Measurements from ENCODE around the gene LTV1. TPM values are rescaled to one million over a fixed set of nuclear protein-coding genes. Genes with fewer than 3 reads are reported as not detected.

LTV1 gene
- total RNA-seq, 1 donor = 16.6 TPM

DNA sequence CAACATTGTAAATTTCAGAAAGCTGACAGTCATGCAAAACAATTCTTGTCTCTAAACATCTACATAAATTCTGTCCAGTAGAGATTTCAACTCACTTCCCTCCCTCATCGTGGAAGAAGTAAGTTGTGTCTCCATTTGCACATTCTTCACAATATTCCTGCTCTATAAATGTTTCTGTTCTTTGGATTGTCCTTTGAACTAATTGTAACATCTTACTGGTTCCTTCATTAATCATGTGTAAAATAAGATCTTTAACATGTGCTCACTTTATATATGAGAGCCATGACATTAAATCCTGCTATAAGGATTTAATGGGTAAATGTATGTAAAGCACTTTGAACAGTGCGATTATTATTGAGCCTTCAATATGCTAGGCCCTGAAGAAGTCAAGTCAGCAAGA is 7.0 kb upstream of the LTV1 start:
- no peaks in the 10 kb centered on the region for H4K20me1 ChIP-seq (ENCODE audit: insufficient read depth, low read length)
- H3K4me3 ChIP-seq (ENCODE audit: insufficient read depth, low read length) = no peak overlapping the region
- no peaks in the 10 kb centered on the region for H3K27me3 ChIP-seq (ENCODE audit: insufficient read depth, low read length)
- H3K9me3 ChIP-seq (ENCODE audit: low read depth, low read length) = no peaks in the 10 kb centered on the region
- H3K79me2 ChIP-seq (ENCODE audit: insufficient read depth, low read length) = no peaks in the 10 kb centered on the region
- TF ChIP-seq, protein P1, sequence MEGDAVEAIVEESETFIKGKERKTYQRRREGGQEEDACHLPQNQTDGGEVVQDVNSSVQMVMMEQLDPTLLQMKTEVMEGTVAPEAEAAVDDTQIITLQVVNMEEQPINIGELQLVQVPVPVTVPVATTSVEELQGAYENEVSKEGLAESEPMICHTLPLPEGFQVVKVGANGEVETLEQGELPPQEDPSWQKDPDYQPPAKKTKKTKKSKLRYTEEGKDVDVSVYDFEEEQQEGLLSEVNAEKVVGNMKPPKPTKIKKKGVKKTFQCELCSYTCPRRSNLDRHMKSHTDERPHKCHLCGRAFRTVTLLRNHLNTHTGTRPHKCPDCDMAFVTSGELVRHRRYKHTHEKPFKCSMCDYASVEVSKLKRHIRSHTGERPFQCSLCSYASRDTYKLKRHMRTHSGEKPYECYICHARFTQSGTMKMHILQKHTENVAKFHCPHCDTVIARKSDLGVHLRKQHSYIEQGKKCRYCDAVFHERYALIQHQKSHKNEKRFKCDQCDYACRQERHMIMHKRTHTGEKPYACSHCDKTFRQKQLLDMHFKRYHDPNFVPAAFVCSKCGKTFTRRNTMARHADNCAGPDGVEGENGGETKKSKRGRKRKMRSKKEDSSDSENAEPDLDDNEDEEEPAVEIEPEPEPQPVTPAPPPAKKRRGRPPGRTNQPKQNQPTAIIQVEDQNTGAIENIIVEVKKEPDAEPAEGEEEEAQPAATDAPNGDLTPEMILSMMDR (IDR thresholded peaks at IDR 0.05; ENCODE audit: extremely low read depth, low read depth, low read length) = no peak
- no peaks in the 10 kb centered on the region for H3K4me1 ChIP-seq (ENCODE audit: insufficient read depth, low read length)
- no peak overlapping the region for H3K4me2 ChIP-seq (ENCODE audit: insufficient read depth, low read length)
- no peak overlapping the region for H3K27ac ChIP-seq (ENCODE audit: low read depth, low read length)
- no peaks in the 10 kb centered on the region for H3K36me3 ChIP-seq (ENCODE audit: insufficient read depth, low read length)
- H2AFZ ChIP-seq (ENCODE audit: low read length) = no peak overlapping the region
- DNase-seq (ENCODE audit: insufficient read length, low spot score, missing footprints) = no peak

DNA sequence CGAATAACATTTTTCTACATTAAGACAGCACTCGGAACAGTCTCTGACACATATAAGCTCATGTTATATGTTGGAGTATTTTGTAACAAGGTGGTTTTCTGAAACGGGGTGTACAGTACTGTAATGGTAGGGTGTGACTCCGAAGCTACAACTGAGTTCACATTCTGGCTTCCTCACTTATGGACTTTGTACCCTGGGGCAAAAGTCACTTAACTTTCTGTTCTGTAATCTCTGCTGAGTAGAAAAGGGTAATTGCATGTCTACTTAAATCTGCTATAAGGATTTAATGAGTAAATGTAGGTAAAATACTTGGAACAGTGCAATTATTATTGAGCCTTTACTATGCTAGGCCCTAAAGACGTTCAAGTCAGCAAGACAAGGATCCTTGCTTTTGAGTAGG is 4.7 kb upstream of the LTV1 start:
- H3K27me3 ChIP-seq (ENCODE audit: insufficient read depth, low read length) = no peaks in the 10 kb centered on the region
- no peaks in the 10 kb centered on the region for H3K9me3 ChIP-seq (ENCODE audit: low read depth, low read length)
- peaks cover 3% of the 10 kb centered on the region for H3K4me1 ChIP-seq (ENCODE audit: insufficient read depth, low read length)
- no peaks in the 10 kb centered on the region for H3K36me3 ChIP-seq (ENCODE audit: insufficient read depth, low read length)
- no peak overlapping the region for H2AFZ ChIP-seq (ENCODE audit: low read length)
- no peak for DNase-seq (ENCODE audit: insufficient read length, low spot score, missing footprints)
- TF ChIP-seq, protein P1 (IDR thresholded peaks at IDR 0.05; ENCODE audit: extremely low read depth, low read depth, low read length) = no peak
- H3K4me2 ChIP-seq (ENCODE audit: insufficient read depth, low read length) = no peak overlapping the region
- H3K79me2 ChIP-seq (ENCODE audit: insufficient read depth, low read length) = peaks cover 3% of the 10 kb centered on the region
- H4K20me1 ChIP-seq (ENCODE audit: insufficient read depth, low read length) = no peaks in the 10 kb centered on the region
- no peak overlapping the region for H3K27ac ChIP-seq (ENCODE audit: low read depth, low read length)
- H3K4me3 ChIP-seq (ENCODE audit: insufficient read depth, low read length) = no peak overlapping the region

DNA sequence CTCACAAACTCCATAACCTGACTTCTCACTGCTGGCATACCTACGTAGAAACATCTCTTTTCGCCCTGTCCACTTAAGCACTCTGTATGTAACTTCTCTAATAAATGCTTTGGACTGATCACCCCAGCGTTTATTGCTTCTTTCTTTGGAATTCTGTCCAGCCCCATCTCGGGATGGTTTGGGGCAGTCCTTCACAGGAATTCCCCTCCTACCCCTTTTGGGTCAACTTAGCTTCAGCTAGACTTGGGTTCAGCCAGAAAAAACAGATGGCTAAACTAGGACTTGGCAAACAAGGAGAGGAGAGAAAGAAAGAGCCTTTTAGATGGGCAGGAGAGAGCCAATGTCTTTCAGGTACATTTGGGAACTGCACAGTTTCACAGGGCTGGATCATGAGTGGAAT is 3.9 kb upstream of the LTV1 start:
- Histone ChIP-seq H3K79me2 (ENCODE audit: insufficient read depth, low read length) (peaks cover 11% of the 10 kb centered on the region), H3K27me3 (ENCODE audit: insufficient read depth, low read length) (no peaks in the 10 kb centered on the region), H4K20me1 (ENCODE audit: insufficient read depth, low read length) (no peaks in the 10 kb centered on the region), H3K4me2 (ENCODE audit: insufficient read depth, low read length) (no peak overlapping the region), H3K4me1 (ENCODE audit: insufficient read depth, low read length) (peaks cover 7% of the 10 kb centered on the region), H3K9me3 (ENCODE audit: low read depth, low read length) (no peaks in the 10 kb centered on the region), H3K4me3 (ENCODE audit: insufficient read depth, low read length) (no peak overlapping the region), H3K27ac (ENCODE audit: low read depth, low read length) (no peak overlapping the region), H2AFZ (ENCODE audit: low read length) (peak overlapping the region; percentile 38), H3K36me3 (ENCODE audit: insufficient read depth, low read length) (no peaks in the 10 kb centered on the region)
- no peak for DNase-seq (ENCODE audit: insufficient read length, low spot score, missing footprints)
- TF ChIP-seq, protein P1 (IDR thresholded peaks at IDR 0.05; ENCODE audit: extremely low read depth, low read depth, low read length) = no peak

DNA sequence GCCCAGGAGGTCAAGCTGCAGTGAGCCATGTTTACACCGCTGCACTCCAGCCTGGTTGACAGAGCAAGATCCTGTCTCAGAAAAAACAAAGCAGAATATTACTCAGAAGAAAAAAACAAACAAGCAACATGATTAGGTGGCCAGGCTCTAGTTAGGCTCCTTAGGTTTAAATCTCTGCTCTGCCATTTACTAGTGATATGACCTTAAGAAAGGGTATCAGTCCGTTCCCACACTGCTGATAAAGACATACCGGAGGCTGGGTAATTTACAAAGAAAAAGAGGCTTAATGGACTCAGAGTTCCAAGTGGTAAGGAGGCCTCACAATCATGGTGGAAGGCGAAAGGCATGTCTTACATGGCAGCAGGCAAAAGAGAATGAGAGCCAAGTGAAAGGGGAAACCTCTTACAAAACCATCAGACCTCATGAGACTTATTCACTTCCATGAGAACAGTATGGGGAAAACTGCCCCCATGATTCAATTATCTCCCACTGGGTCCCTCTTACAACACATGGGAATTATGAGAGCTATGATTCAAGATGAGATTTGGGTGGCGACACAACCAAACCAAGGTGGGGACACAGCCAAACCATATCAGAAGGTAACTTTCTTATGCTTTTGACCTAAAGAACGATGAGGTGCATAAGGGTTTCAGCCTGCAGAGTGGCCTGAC is 2.4 kb upstream of the LTV1 start:
- Histone ChIP-seq H3K9me3 (ENCODE audit: low read depth, low read length) (no peaks in the 10 kb centered on the region), H3K4me1 (ENCODE audit: insufficient read depth, low read length) (peaks cover 10% of the 10 kb centered on the region), H3K27me3 (ENCODE audit: insufficient read depth, low read length) (no peaks in the 10 kb centered on the region), H3K27ac (ENCODE audit: low read depth, low read length) (no peak overlapping the region), H3K36me3 (ENCODE audit: insufficient read depth, low read length) (peaks cover 14% of the 10 kb centered on the region), H3K79me2 (ENCODE audit: insufficient read depth, low read length) (peaks cover 25% of the 10 kb centered on the region), H2AFZ (ENCODE audit: low read length) (no peak overlapping the region), H3K4me2 (ENCODE audit: insufficient read depth, low read length) (no peak overlapping the region), H4K20me1 (ENCODE audit: insufficient read depth, low read length) (no peaks in the 10 kb centered on the region), H3K4me3 (ENCODE audit: insufficient read depth, low read length) (no peak overlapping the region)
- TF ChIP-seq, protein P1 (IDR thresholded peaks at IDR 0.05; ENCODE audit: extremely low read depth, low read depth, low read length) = no peak
- no peak for DNase-seq (ENCODE audit: insufficient read length, low spot score, missing footprints)

Measured in osteoblast (primary cell).